DND-41 (cell line): ENCODE data around the gene OR52H1.

Source experiments
- EZH2 ChIP-seq: IDR thresholded peaks from 3 replicates; pipeline ENCODE4 v1.6.1; 2012; ENCODE audit warnings: borderline replicate concordance, low read depth, mild to moderate bottlenecking, moderate library complexity, low read length, inconsistent platforms; ENCODE audit not compliant: severe bottlenecking
- TF ChIP-seq, protein P1 (sequence below): IDR thresholded peaks from 2 replicates; pipeline ENCODE4 v1.5.1; 2012; ENCODE audit warnings: borderline replicate concordance, low read length, moderate library complexity, mild to moderate bottlenecking; ENCODE audit not compliant: poor library complexity, severe bottlenecking; ENCODE audit errors: extremely low read depth

DNA sequence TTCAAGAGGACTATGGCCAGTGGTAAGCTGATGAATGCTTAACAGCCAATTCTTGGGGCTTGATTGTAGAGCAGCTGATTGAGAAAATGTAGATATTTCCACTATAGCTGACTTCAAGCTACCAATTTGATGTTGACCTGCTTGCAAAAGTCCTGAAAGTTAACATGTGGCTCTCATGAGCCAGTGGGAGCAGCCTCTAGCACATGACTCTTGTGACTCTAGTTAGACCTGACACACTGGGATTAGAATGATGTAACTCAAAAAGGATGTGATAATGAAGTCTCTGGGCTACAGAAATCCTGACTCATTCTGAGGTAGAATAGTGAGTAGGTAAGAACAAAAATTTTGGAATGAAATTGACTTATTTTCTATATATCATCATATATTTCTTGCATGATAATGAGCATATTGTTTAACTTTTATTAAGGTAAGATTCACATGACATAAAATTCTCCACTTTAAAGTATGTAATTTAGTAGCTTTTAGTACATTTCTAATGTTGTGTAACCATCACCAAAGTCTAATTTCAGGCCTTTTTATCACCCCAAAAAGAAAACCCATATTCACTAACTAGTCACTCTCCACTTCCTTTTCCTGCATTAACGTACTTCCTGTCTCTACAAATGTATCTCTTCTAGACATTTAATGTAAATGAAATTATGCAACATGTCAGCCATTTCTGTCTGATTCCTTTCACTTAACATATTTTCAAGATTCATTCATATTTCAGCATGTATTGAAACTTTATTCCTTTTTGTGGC, 16.1 kb upstream of the OR52H1 start:
- TF ChIP-seq, protein P1, sequence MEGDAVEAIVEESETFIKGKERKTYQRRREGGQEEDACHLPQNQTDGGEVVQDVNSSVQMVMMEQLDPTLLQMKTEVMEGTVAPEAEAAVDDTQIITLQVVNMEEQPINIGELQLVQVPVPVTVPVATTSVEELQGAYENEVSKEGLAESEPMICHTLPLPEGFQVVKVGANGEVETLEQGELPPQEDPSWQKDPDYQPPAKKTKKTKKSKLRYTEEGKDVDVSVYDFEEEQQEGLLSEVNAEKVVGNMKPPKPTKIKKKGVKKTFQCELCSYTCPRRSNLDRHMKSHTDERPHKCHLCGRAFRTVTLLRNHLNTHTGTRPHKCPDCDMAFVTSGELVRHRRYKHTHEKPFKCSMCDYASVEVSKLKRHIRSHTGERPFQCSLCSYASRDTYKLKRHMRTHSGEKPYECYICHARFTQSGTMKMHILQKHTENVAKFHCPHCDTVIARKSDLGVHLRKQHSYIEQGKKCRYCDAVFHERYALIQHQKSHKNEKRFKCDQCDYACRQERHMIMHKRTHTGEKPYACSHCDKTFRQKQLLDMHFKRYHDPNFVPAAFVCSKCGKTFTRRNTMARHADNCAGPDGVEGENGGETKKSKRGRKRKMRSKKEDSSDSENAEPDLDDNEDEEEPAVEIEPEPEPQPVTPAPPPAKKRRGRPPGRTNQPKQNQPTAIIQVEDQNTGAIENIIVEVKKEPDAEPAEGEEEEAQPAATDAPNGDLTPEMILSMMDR = no peak
- no peak for TF ChIP-seq EZH2
